Ectodermal cell (in vitro differentiated cells): Measurements from ENCODE around the gene NTPCR.
A peak's percentile ranks its signal among the peaks of the same experiment; 100 is the strongest.

Experiments used
- H3K27ac ChIP-seq: 2 replicates; pipeline ENCODE4 v1.7.0; 2013; ENCODE audit warnings: mild to moderate bottlenecking, low read depth, low read length; ENCODE audit not compliant: insufficient read depth, poor library complexity, severe bottlenecking
- H3K27me3 ChIP-seq: 2 replicates; pipeline ENCODE4 v1.7.0; 2013; ENCODE audit warnings: mild to moderate bottlenecking, low read length; ENCODE audit not compliant: insufficient read depth, control insufficient read depth, poor library complexity, severe bottlenecking
- H3K36me3 ChIP-seq: one replicate; pipeline ENCODE4 v1.7.0; 2013; ENCODE audit warnings: low read length; ENCODE audit not compliant: control insufficient read depth, insufficient read depth
- H3K4me1 ChIP-seq: one replicate; pipeline ENCODE4 v1.7.0; 2013; ENCODE audit warnings: low read length; ENCODE audit not compliant: control insufficient read depth, insufficient read depth
- H3K4me3 ChIP-seq: 2 replicates; pipeline ENCODE4 v1.7.0; 2013; ENCODE audit warnings: low read depth, low read length, control low read depth; ENCODE audit not compliant: insufficient read depth
- H3K9me3 ChIP-seq: 2 replicates; pipeline ENCODE4 v1.7.0; 2013; ENCODE audit warnings: mild to moderate bottlenecking, low read length, moderate library complexity; ENCODE audit not compliant: control insufficient read depth
- WGBS, 2 experiments: methylation state at CpG; one replicate each; pipeline ENCODE4 v1.1.7; 2013; ENCODE audit warnings: missing lambda C conversion rate in 2 of 2; 5-methylcytosine and 5-hydroxymethylcytosine counted together

The NTPCR gene

GRCh38 chr1:232942413-232943294 lies 7.8 kb upstream of the NTPCR start:
- no peak overlapping the region for H3K4me3 ChIP-seq
- WGBS, 2 experiments: 93% methylated on average over 8 of the region's 8 CpGs
- no peak overlapping the region for H3K27ac ChIP-seq
- H3K4me1 ChIP-seq: no peaks in the 10 kb centered on the region
- no peaks in the 10 kb centered on the region for H3K27me3 ChIP-seq
- H3K9me3 ChIP-seq: no peaks in the 10 kb centered on the region
- no peaks in the 10 kb centered on the region for H3K36me3 ChIP-seq

- Histone ChIP-seq H3K4me3 (no peak overlapping the region), H3K4me1 (no peaks in the 10 kb centered on the region), H3K36me3 (no peaks in the 10 kb centered on the region), H3K27ac (no peak overlapping the region), H3K9me3 (no peaks in the 10 kb centered on the region), H3K27me3 (no peaks in the 10 kb centered on the region)
- 92% methylated on average over 9 of the region's 9 CpGs for WGBS, 2 experiments
Measured at GRCh38 chr1:232943679-232944252, 6.6 kb upstream of the NTPCR start.

- Histone ChIP-seq H3K36me3 (no peaks in the 10 kb centered on the region), H3K4me3 (no peak overlapping the region), H3K27ac (no peak overlapping the region), H3K4me1 (no peaks in the 10 kb centered on the region), H3K9me3 (no peaks in the 10 kb centered on the region), H3K27me3 (no peaks in the 10 kb centered on the region)
- 86 to 91% methylated on average over 4 to 5 of the region's 5 CpGs for WGBS, 2 experiments
Measured at GRCh38 chr1:232944347-232944746, 6.1 kb upstream of the NTPCR start.

- 92% methylated on average over 5 of the region's 5 CpGs for WGBS, 2 experiments
- no peak overlapping the region for H3K27ac ChIP-seq
- H3K4me3 ChIP-seq: peak overlapping the region; percentile 77
Measured at GRCh38 chr1:232949636-232950196, 695 bp upstream of the NTPCR start.

GRCh38 chr1:232951180-232951579 lies 769 bp downstream of the NTPCR start:
- no peak overlapping the region for H3K27ac ChIP-seq
- WGBS, 2 experiments: 5 to 15% methylated on average over 5 of the region's 5 CpGs
- H3K36me3 ChIP-seq: peaks cover 3% of the 10 kb centered on the region
- H3K4me3 ChIP-seq: peak overlapping the region; percentile 77
- peaks cover 12% of the 10 kb centered on the region for H3K4me1 ChIP-seq
- H3K27me3 ChIP-seq: no peaks in the 10 kb centered on the region
- no peaks in the 10 kb centered on the region for H3K9me3 ChIP-seq

More at GRCh38 chr1:232949636-232950196, 695 bp upstream of the NTPCR start:
- H3K27me3 ChIP-seq: no peaks in the 10 kb centered on the region
- H3K9me3 ChIP-seq: no peaks in the 10 kb centered on the region
- H3K36me3 ChIP-seq: no peaks in the 10 kb centered on the region
- peaks cover 12% of the 10 kb centered on the region for H3K4me1 ChIP-seq

GRCh38 chr1:232951605-232952004 lies 1.2 kb downstream of the NTPCR start:
- Histone ChIP-seq H3K4me1 (peaks cover 12% of the 10 kb centered on the region), H3K36me3 (peaks cover 5% of the 10 kb centered on the region), H3K4me3 (peak overlapping the region; percentile 77), H3K27me3 (no peaks in the 10 kb centered on the region), H3K27ac (no peak overlapping the region), H3K9me3 (no peaks in the 10 kb centered on the region)
- WGBS, 2 experiments: 64% methylated on average over 1 of the region's 1 CpG; no CpG with 5 or more reads in 1 of the 2 experiments

- no peaks in the 10 kb centered on the region for H3K9me3 ChIP-seq
- H3K27ac ChIP-seq: no peak overlapping the region
- 91 to 95% methylated on average over 2 of the region's 2 CpGs for WGBS, 2 experiments
- peaks cover 6% of the 10 kb centered on the region for H3K36me3 ChIP-seq
- no peaks in the 10 kb centered on the region for H3K27me3 ChIP-seq
- H3K4me3 ChIP-seq: no peak overlapping the region
- H3K4me1 ChIP-seq: peaks cover 12% of the 10 kb centered on the region
Measured at GRCh38 chr1:232952514-232953499, 2.4 kb downstream of the NTPCR start.

GRCh38 chr1:232954594-232955365 lies 4.4 kb downstream of the NTPCR start:
- no peaks in the 10 kb centered on the region for H3K9me3 ChIP-seq
- 92 to 94% methylated on average over 2 to 4 of the region's 4 CpGs for WGBS, 2 experiments
- H3K4me3 ChIP-seq: no peak overlapping the region
- peaks cover 19% of the 10 kb centered on the region for H3K36me3 ChIP-seq
- H3K27ac ChIP-seq: no peak overlapping the region
- peaks cover 12% of the 10 kb centered on the region for H3K4me1 ChIP-seq
- no peaks in the 10 kb centered on the region for H3K27me3 ChIP-seq

- peaks cover 19% of the 10 kb centered on the region for H3K36me3 ChIP-seq
- no peaks in the 10 kb centered on the region for H3K9me3 ChIP-seq
- H3K4me3 ChIP-seq: no peak overlapping the region
- H3K27ac ChIP-seq: no peak overlapping the region
- 95 to 96% methylated on average over 6 of the region's 6 CpGs for WGBS, 2 experiments
- H3K4me1 ChIP-seq: peaks cover 12% of the 10 kb centered on the region
- no peaks in the 10 kb centered on the region for H3K27me3 ChIP-seq
Measured at GRCh38 chr1:232956081-232956480, 5.7 kb downstream of the NTPCR start.
